Small intestine (tissue), 7 donors: ENCODE results near the gene SDHA. TPM values are rescaled to one million over a fixed set of nuclear protein-coding genes. Genes with fewer than 3 reads are reported as not detected.
"Not testable (repeated sequence)": the region's sequence is repeated elsewhere in the genome, so short reads cannot be mapped to it uniquely, and the experiment has no call there.

ENCODE experiments used
- DNase-seq, 2 donors: peaks; one replicate each; pipeline versions ENCODE4 v3.0.0 to v3.0.0-alpha.2; 2013
- FAIRE-seq: peaks from 2 replicates; lab custom pipeline; 2012; peaks lifted over from hg19 to GRCh38; lab: Jason Lieb, UNC
- H3K27ac ChIP-seq, 3 donors: one replicate each; pipeline ENCODE4 v1.5.1; 2013; ENCODE audit warnings: low read length in 2 of 3, mild to moderate bottlenecking in 2 of 3, control low read depth in 1 of 3, inconsistent platforms in 1 of 3, low read depth in 1 of 3, moderate library complexity in 1 of 3
- H3K27me3 ChIP-seq, 3 donors: one replicate each; pipeline ENCODE4 v1.6.1; 2013; ENCODE audit warnings: low read length in 3 of 3, inconsistent platforms in 1 of 3; ENCODE audit not compliant: control insufficient read depth in 3 of 3, insufficient read depth in 3 of 3
- H3K36me3 ChIP-seq, 3 donors: one replicate each; pipeline ENCODE4 v1.6.1; 2013; ENCODE audit warnings: low read length in 3 of 3, inconsistent platforms in 1 of 3, low read depth in 1 of 3, mild to moderate bottlenecking in 1 of 3, moderate library complexity in 1 of 3; ENCODE audit not compliant: control insufficient read depth in 3 of 3, insufficient read depth in 2 of 3
- H3K4me1 ChIP-seq, 3 donors: one replicate each; pipeline ENCODE4 v1.6.1; 2013; ENCODE audit warnings: low read length in 2 of 3, inconsistent platforms in 1 of 3, low read depth in 1 of 3, mild to moderate bottlenecking in 1 of 3, moderate library complexity in 1 of 3; ENCODE audit not compliant: control insufficient read depth in 3 of 3, insufficient read depth in 2 of 3
- H3K4me3 ChIP-seq, 3 donors: one replicate each; pipeline ENCODE4 v1.5.1; 2013; ENCODE audit warnings: low read length in 3 of 3, control low read depth in 1 of 3, inconsistent platforms in 1 of 3, low read depth in 1 of 3, mild to moderate bottlenecking in 1 of 3, moderate library complexity in 1 of 3
- H3K9me3 ChIP-seq, 2 donors: one replicate each; pipeline ENCODE4 v1.6.1; 2013; ENCODE audit warnings: low read depth in 1 of 2, low read length in 1 of 2; ENCODE audit not compliant: control insufficient read depth in 2 of 2, insufficient read depth in 1 of 2
- WGBS, 3 donors: extraction: QIAGEN DNeasy Blood & Tissue Kit; methylation state at CpG; one replicate each; pipeline ENCODE4 v1.1.7; 2013; 5-methylcytosine and 5-hydroxymethylcytosine counted together
- polyA plus RNA-seq, 4 donors: library from polyadenylated mRNA; stranded (reverse) in 3 of 4; unstranded in 1 of 4; fragments of 200-250 nt in 3 of 4; fragments of 120-200 nt in 1 of 4; gene quantifications; one replicate each; pipeline versions ENCODE4 v1.2.1 to v1.2.3, GENCODE V29; 2013
- donor health status: healthy with polysubstance abuse.
- donor health status: control.
- donor health status: control.
- donor health status: Bipolar disorder and iron deficiency.
- donor health status: healthy.

Gene SDHA
- polyA plus RNA-seq, 4 donors, result 115 to 377 (median 268) TPM

DNA sequence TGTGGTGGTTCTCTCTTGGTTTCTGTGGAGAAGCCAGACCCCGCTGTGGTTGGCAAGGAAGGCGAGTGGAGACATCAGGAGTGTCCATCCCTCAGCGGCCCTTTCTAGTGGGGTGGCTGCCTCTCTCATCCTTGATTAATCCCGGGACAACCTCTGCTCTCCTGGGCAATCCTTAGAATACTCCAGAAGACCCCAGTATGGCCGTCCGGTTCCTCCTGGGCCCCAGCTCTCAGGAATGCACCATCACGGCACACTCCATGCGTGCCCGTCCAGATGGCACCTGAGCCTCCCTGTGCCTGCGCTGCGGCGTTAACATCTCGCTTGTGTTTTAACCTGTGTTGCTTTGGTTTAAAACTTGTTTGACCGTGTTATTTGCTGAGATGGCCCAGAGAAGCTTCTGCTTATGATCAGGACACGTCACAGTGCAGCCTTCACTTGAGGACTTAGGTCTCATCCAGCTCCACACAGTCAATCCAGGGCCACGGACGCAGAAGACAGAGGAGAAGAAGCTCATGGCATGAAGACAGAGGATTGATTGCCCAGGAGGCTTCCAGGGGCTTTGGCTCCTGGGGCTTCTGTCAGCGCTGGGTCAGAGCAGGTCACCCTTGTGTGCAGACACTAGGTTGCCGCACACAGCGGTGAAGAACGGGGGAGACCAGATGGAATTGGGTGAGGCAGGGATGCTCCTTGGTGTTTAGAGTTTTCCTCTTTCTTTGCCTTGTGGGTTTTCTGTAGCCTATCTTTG, 82.7 kb downstream of the SDHA start:
- H3K9me3 ChIP-seq, FAIRE-seq, DNase-seq, H3K4me3 ChIP-seq, H3K27ac ChIP-seq, H3K27me3 ChIP-seq, H3K4me1 ChIP-seq: not testable (repeated sequence)
- peaks cover 0 to 14% (median 0%) of the 10 kb centered on the region in 3 donors for H3K36me3 ChIP-seq
- 85 to 91% (median 90%) methylated on average over 18 to 21 of the region's 21 CpGs for WGBS, 3 donors

DNA sequence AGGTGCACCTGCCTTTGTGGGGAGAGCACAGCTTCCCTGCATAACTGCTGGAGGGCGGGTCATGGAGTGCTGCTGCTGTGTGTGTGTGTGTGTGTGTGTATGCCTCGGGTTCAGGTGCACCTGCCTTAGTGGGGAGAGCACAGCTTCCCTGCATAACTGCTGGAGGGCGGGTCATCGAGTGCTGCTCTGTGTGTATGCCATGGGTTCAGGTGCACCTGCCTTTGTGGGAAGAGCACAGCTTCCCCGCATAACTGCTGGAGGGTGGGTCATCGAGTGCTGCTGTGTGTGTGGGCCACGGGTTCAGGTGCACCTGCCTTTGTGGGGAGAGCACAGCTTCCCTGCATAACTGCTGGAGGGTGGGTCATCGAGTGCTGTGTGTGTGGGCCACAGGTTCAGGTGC, 84.3 kb downstream of the SDHA start:
- H3K9me3 ChIP-seq, H3K4me1 ChIP-seq, H3K4me3 ChIP-seq, FAIRE-seq, H3K27me3 ChIP-seq: not testable (repeated sequence)
- peak in 1 of 2 donors; percentile 20 for DNase-seq
- Histone ChIP-seq H3K27ac (peak overlapping the region in 1 of 3 donors; percentile 6), H3K36me3 (peaks cover 3 to 24% (median 6%) of the 10 kb centered on the region in 3 donors)
- 17 to 55% (median 41%) methylated on average over 8 of the region's 8 CpGs for WGBS, 3 donors

DNA sequence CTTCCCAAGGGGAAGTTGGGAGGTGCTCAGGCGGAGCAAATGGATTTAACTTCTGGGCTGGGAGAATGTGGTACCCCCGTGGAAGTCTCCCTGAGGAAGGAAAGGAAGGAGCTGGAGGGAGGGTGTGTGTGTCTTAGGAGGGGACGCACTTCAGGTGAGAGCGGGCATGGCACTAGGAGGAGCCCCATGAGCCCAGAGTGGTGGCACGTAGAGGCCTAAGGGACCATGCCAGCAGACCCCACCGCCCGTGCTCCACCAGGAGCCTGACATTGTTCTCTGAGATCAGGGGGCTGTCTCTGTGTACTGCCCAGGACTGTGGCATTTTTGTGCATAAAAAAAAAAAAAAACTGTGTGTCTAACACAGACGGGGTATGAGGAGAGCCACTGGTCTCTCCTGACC, 84.8 kb downstream of the SDHA start:
- 44 to 68% (median 48%) methylated on average over 8 of the region's 8 CpGs for WGBS, 3 donors
- H3K36me3 ChIP-seq, result peaks cover 3 to 30% (median 10%) of the 10 kb centered on the region in 3 donors
- no peak for DNase-seq
- H3K4me1 ChIP-seq, result peaks cover 0 to 5% (median 0%) of the 10 kb centered on the region in 3 donors
- peak overlapping the region in 1 of 3 donors; percentile 41 for H3K27ac ChIP-seq
- H3K27me3 ChIP-seq, result no peaks in the 10 kb centered on the region
- no peak for FAIRE-seq
- no peak overlapping the region for H3K4me3 ChIP-seq
- H3K9me3 ChIP-seq, result no peaks in the 10 kb centered on the region

- not testable (repeated sequence) for DNase-seq, H3K4me3 ChIP-seq, H3K9me3 ChIP-seq, FAIRE-seq, H3K27me3 ChIP-seq, H3K27ac ChIP-seq, H3K4me1 ChIP-seq
- WGBS, 3 donors, result 83 to 89% (median 87%) methylated on average over 8 of the region's 8 CpGs
- peaks cover 5 to 37% (median 10%) of the 10 kb centered on the region in 3 donors for H3K36me3 ChIP-seq
These were observed 85.6 kb downstream of the SDHA start for GRCh38 chr5:303741-304140.

DNA sequence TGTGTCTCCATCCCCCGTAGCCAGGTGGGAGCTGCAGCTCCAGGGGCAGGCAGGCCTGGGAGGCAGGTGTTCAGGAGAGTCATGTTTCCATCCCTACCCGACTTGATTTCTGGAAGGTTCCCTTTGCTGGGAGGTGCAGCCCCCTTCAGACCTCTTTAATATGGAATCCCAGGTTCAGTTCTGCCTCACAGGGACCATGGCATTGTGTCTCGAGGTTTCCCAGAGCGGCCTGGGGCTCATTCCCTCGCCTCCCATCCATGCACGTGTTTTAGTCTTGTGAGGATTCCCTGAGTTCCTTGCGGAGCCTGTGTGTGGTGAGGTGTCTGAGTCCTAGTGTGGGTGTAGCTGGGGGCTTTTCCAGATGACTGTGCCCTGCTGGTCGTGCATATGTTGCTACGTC, 86.9 kb downstream of the SDHA start:
- WGBS, 3 donors, result 84 to 91% (median 91%) methylated on average over 9 of the region's 9 CpGs
- no peak for FAIRE-seq
- Histone ChIP-seq H3K4me3 (no peak overlapping the region), H3K9me3 (no peaks in the 10 kb centered on the region), H3K27me3 (no peaks in the 10 kb centered on the region), H3K27ac (no peak overlapping the region), H3K4me1 (peaks cover 0 to 7% (median 2%) of the 10 kb centered on the region in 3 donors), H3K36me3 (peaks cover 5 to 47% (median 10%) of the 10 kb centered on the region in 3 donors)
- DNase-seq, result no peak

- Histone ChIP-seq H3K27me3 (no peaks in the 10 kb centered on the region), H3K4me1 (peaks cover 0 to 11% (median 6%) of the 10 kb centered on the region in 3 donors), H3K27ac (no peak overlapping the region), H3K36me3 (peaks cover 5 to 50% (median 10%) of the 10 kb centered on the region in 3 donors), H3K9me3 (no peaks in the 10 kb centered on the region), H3K4me3 (no peak overlapping the region)
- 92 to 98% (median 94%) methylated on average over 14 of the region's 14 CpGs for WGBS, 3 donors
- no peak for FAIRE-seq
- no peak for DNase-seq
These were observed 87.3 kb downstream of the SDHA start for GRCh38 chr5:305459-305858.

GRCh38 chr5:306011-306805, 88.1 kb downstream of the SDHA start:
- Histone ChIP-seq H3K4me1 (peaks cover 0 to 14% (median 8%) of the 10 kb centered on the region in 3 donors), H3K4me3 (no peak overlapping the region), H3K9me3 (no peaks in the 10 kb centered on the region), H3K36me3 (peaks cover 5 to 57% (median 10%) of the 10 kb centered on the region in 3 donors), H3K27ac (no peak overlapping the region), H3K27me3 (no peaks in the 10 kb centered on the region)
- 94 to 98% (median 97%) methylated on average over 28 of the region's 28 CpGs for WGBS, 3 donors
- FAIRE-seq (no peak), DNase-seq (no peak)
